H1 (cell line): ENCODE measurements around the gene EXTL1. TPM values are rescaled to one million over a fixed set of nuclear protein-coding genes. Genes with fewer than 3 reads are reported as not detected.

Source experiments
- BRCA1 ChIP-seq: IDR thresholded peaks from 2 replicates; pipeline ENCODE4 v1.6.1; 2012; ENCODE audit warnings: low read depth, low read length, improper control_type of control experiment
- FOSL1 ChIP-seq: IDR thresholded peaks from 2 replicates; pipeline ENCODE4 v1.6.1; 2011; ENCODE audit warnings: mild to moderate bottlenecking, low read depth, low read length, moderate library complexity; ENCODE audit not compliant: insufficient read depth
- MAFK ChIP-seq: IDR thresholded peaks from 2 replicates; pipeline ENCODE4 v1.6.1; 2012; ENCODE audit warnings: low read depth, mild to moderate bottlenecking, improper control_type of control experiment, low read length
- polyA plus RNA-seq, 7 experiments: library from polyadenylated mRNA; depleted of rRNA in 3 of 7; stranded (reverse) in 5 of 7; unstranded in 2 of 7; fragments of >200 nt in 5 of 7; fragments of 200-250 nt in 2 of 7; gene quantifications; 1 replicate in 5 of 7; 2 replicates in 1 of 7; 4 replicates in 1 of 7; pipeline versions ENCODE4 v1.2.1 to v1.2.3, GENCODE V29; 2011 to 2013; ENCODE audit warnings: missing spikeins in 2 of 7, mixed read lengths in 2 of 7
- total RNA-seq: library from RNA; stranded (reverse); fragmentation: NEBNext Ultra II Directional; extraction: Animal tissue kit (Norgen Biotek cat#: 25700); gene quantifications from 2 replicates; pipeline ENCODE4 v1.2.1, GENCODE V29; 2021
- TF ChIP-seq, protein P1 (sequence below): IDR thresholded peaks from 2 replicates; pipeline ENCODE4 v1.6.1; 2011; ENCODE audit warnings: low read depth, mild to moderate bottlenecking, low read length; ENCODE audit not compliant: insufficient read depth
- TF ChIP-seq, protein P2 (sequence below): IDR thresholded peaks from 2 replicates; pipeline ENCODE4 v1.6.1; 2012; ENCODE audit warnings: inconsistent platforms

EXTL1 gene
- total and polyA plus RNA-seq, 2 of the 8 experiments (the other 6 are each of a cell fraction or from before 2014, with no cell fraction given): 0.89 to 1.2 TPM

DNA sequence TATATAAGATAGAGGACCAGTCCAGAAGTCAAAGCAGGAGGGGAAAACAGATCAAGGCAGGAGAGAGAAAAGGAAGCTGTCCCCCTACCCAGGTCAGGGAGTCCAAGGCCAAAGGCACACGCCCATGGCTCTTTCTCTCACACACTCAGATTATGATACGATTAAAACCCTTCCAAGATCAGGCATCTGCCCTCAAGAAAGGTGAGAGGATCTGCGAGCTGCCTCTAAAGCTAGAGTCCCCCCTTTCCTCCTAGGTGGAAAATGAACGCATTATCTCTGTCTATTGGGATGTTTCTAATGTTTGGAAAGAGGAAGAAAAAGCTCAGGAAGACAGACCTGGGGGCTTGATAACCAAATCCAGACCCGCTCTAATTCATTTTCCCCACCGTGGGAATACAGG, 31.3 kb upstream of the EXTL1 start (continued):
- TF ChIP-seq BRCA1 (no peak), MAFK (no peak), FOSL1 (no peak)
- TF ChIP-seq, protein P1, sequence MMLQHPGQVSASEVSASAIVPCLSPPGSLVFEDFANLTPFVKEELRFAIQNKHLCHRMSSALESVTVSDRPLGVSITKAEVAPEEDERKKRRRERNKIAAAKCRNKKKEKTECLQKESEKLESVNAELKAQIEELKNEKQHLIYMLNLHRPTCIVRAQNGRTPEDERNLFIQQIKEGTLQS: no peak
- TF ChIP-seq, protein P2, sequence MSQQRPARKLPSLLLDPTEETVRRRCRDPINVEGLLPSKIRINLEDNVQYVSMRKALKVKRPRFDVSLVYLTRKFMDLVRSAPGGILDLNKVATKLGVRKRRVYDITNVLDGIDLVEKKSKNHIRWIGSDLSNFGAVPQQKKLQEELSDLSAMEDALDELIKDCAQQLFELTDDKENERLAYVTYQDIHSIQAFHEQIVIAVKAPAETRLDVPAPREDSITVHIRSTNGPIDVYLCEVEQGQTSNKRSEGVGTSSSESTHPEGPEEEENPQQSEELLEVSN: no peak
